Vagina (tissue), 2 donors: ENCODE results near the gene BTBD8. TPM values are rescaled to one million over a fixed set of nuclear protein-coding genes. Genes with fewer than 3 reads are reported as not detected.

Experiments used
- DNase-seq, 2 donors: peaks; one replicate each; pipeline ENCODE4 v3.0.0-alpha.2; 2017; ENCODE audit errors: extremely low spot score in 2 of 2
- H3K27ac ChIP-seq: fragments of 200-600 bp; sonication (generic); one replicate; pipeline ENCODE4 v1.5.1; 2019
- H3K27me3 ChIP-seq: fragments of 200-600 bp; sonication (generic); one replicate; pipeline ENCODE4 v1.5.1; 2019
- H3K36me3 ChIP-seq, 2 donors: fragments of 200-600 bp; sonication (generic); one replicate each; pipeline ENCODE4 v1.5.1; 2017 to 2019
- H3K4me1 ChIP-seq: fragments of 200-600 bp; sonication (generic); one replicate; pipeline ENCODE4 v1.5.1; 2019
- H3K4me3 ChIP-seq, 2 donors: fragments of 200-600 bp; sonication (generic); 1 replicate in 1 of 2; 2 replicates in 1 of 2; pipeline ENCODE4 v1.5.1; 2016 to 2019
- H3K9me3 ChIP-seq: fragments of 200-600 bp; sonication (generic); one replicate; pipeline ENCODE4 v1.5.1; 2019
- POLR2A ChIP-seq, 2 donors: fragments of 450-650 bp; IDR thresholded peaks; one replicate each; pipeline ENCODE4 v1.6.1; 2017; ENCODE audit warnings: antibody characterized with exemption in 2 of 2, mild to moderate bottlenecking in 2 of 2, moderate library complexity in 2 of 2
- POLR2AphosphoS5 ChIP-seq, 2 donors: sonication (generic); formaldehyde crosslinking; IDR thresholded peaks; one replicate each; pipeline ENCODE4 v1.9.0; 2017; ENCODE audit warnings: antibody characterized with exemption in 2 of 2, mild to moderate bottlenecking in 2 of 2, low read depth in 1 of 2; ENCODE audit not compliant: insufficient read depth in 1 of 2
- intact Hi-C: fragments of 100-400 bp; cut with DNase I; formaldehyde crosslinking; loops from one replicate; pipeline ENCODE4 v1.15.1; 2023
- total RNA-seq: library from RNA; depleted of rRNA; stranded (reverse); fragments of >200 nt; gene quantifications from one replicate; pipeline ENCODE4 v1.2.3, GENCODE V29; 2016
- TF ChIP-seq, protein P1 (sequence below), 3 experiments: fragments of 450-650 bp in 2 of 3; fragments of 200-600 bp in 1 of 3; sonication (generic) in 1 of 3; IDR thresholded peaks; one replicate each; pipeline ENCODE4 v1.5.1; 2017 to 2019; ENCODE audit warnings: antibody characterized with exemption in 3 of 3, mild to moderate bottlenecking in 2 of 3, moderate library complexity in 2 of 3

The BTBD8 gene
- total RNA-seq, 1 donor from 2014 or later: 6.1 TPM

DNA sequence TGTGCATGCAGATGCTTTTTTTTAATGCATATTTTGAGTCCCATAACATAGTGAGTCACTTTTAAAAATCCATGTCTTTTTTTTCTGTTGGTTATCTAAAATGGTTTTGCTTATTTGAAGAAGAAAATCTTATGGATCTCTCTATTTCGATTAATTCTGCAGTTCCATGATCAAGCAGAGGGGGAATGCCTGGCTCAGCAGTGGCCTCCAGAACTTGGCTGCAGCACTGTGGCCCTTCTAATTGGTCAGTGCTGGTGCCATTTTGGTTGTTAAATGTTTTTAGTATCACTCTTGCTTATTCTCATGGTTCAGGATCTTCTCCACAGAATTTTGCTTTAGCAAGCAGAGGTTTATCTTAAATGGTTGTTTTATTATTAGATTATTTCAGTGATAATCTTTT is 39.2 kb upstream of the BTBD8 start:
- Histone ChIP-seq H3K27ac (no peak overlapping the region), H3K4me3 (no peak overlapping the region), H3K36me3 (no peaks in the 10 kb centered on the region), H3K27me3 (no peaks in the 10 kb centered on the region), H3K4me1 (no peaks in the 10 kb centered on the region), H3K9me3 (no peaks in the 10 kb centered on the region)
- no peak for DNase-seq
- intact Hi-C loops: no loop called here
- TF ChIP-seq POLR2A (IDR thresholded peaks at IDR 0.05) (no peak), POLR2AphosphoS5 (IDR thresholded peaks at IDR 0.05; ENCODE audit: insufficient read depth in 1 of 2, low read depth in 1 of 2) (no peak)
- TF ChIP-seq, protein P1, sequence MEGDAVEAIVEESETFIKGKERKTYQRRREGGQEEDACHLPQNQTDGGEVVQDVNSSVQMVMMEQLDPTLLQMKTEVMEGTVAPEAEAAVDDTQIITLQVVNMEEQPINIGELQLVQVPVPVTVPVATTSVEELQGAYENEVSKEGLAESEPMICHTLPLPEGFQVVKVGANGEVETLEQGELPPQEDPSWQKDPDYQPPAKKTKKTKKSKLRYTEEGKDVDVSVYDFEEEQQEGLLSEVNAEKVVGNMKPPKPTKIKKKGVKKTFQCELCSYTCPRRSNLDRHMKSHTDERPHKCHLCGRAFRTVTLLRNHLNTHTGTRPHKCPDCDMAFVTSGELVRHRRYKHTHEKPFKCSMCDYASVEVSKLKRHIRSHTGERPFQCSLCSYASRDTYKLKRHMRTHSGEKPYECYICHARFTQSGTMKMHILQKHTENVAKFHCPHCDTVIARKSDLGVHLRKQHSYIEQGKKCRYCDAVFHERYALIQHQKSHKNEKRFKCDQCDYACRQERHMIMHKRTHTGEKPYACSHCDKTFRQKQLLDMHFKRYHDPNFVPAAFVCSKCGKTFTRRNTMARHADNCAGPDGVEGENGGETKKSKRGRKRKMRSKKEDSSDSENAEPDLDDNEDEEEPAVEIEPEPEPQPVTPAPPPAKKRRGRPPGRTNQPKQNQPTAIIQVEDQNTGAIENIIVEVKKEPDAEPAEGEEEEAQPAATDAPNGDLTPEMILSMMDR (IDR thresholded peaks at IDR 0.05): no peak

DNA sequence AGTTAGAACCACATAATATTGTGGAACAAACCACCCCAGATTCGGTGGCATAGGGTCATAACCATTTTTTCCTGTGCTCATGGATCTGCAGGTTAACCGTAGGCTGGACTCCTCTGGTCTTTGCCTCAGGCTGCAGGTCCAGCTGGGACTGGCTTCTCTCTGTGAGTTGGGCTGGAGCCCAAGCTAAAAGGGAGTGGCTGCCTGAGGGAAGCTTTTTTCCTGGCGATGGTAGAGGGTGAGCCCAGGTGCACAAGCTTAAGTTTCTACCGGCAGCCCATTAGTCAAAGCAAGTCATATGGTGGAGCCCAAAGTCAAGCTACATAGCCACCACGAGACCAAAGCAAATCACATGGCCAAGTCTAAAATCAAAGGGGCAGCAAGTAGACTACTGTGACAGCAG is 36.5 kb upstream of the BTBD8 start:
- Histone ChIP-seq H3K9me3 (no peaks in the 10 kb centered on the region), H3K36me3 (no peaks in the 10 kb centered on the region), H3K27me3 (no peaks in the 10 kb centered on the region), H3K4me3 (no peak overlapping the region), H3K27ac (no peak overlapping the region), H3K4me1 (no peaks in the 10 kb centered on the region)
- TF ChIP-seq POLR2AphosphoS5 (IDR thresholded peaks at IDR 0.05; ENCODE audit: insufficient read depth in 1 of 2, low read depth in 1 of 2) (no peak), POLR2A (IDR thresholded peaks at IDR 0.05) (no peak)
- TF ChIP-seq, protein P1 (IDR thresholded peaks at IDR 0.05): no peak
- no peak for DNase-seq
- intact Hi-C loops: no loop called here

- no peak overlapping the region for H3K4me3 ChIP-seq
- H3K27ac ChIP-seq: no peak overlapping the region
- no peaks in the 10 kb centered on the region for H3K36me3 ChIP-seq
- no peaks in the 10 kb centered on the region for H3K9me3 ChIP-seq
- no peak for TF ChIP-seq POLR2AphosphoS5 (IDR thresholded peaks at IDR 0.05; ENCODE audit: insufficient read depth in 1 of 2, low read depth in 1 of 2)
- TF ChIP-seq, protein P1 (IDR thresholded peaks at IDR 0.05): no peak
- no peak for TF ChIP-seq POLR2A (IDR thresholded peaks at IDR 0.05)
- no peak for DNase-seq
- no peaks in the 10 kb centered on the region for H3K4me1 ChIP-seq
- intact Hi-C loops: no loop called here
- H3K27me3 ChIP-seq: no peaks in the 10 kb centered on the region
Observed at GRCh38 chr1:92045766-92046495, 34.2 kb upstream of the BTBD8 start.

DNA sequence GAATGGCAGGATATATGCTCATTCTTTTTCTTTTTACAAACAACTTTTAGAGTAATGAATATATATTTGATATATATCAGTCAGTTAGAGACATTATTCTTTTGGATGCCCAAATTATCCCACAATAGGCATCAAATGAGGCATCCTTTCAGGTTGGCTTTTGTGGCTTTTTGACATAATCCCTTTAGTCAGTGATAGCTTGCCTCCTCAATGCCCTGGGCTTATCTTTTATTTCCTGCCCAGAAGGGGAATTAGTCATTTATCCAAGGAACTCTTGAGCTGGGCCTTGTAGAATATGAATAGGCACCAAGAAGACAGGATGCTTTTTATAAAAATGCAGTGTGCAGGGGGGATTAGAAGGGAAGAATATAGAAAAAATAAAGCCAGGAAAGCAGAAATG is 28.2 kb upstream of the BTBD8 start:
- no peak for DNase-seq
- Histone ChIP-seq H3K4me1 (no peaks in the 10 kb centered on the region), H3K27me3 (no peaks in the 10 kb centered on the region), H3K36me3 (no peaks in the 10 kb centered on the region), H3K27ac (no peak overlapping the region), H3K4me3 (no peak overlapping the region), H3K9me3 (no peaks in the 10 kb centered on the region)
- TF ChIP-seq, protein P1 (IDR thresholded peaks at IDR 0.05): no peak
- no peak for TF ChIP-seq POLR2AphosphoS5 (IDR thresholded peaks at IDR 0.05; ENCODE audit: insufficient read depth in 1 of 2, low read depth in 1 of 2)
- no peak for TF ChIP-seq POLR2A (IDR thresholded peaks at IDR 0.05)
- intact Hi-C loops: no loop called here

DNA sequence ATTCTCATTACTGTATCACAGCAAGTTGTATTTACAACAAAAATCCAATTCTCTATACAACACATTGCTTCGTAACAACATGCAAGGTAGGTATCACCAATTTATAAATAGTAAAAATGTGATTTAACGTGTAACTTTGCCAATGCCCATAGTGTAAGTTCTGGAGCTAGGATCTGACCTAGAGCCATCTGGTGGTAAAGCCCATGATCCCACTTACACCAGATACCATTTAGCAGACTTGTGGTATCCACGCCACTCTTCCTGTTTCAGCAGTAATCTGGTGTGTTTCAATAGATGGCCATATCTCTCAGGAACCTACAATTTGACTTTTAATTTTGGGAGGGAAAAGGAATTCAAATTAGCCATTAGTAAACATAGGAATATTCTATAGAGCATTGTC is 15.1 kb upstream of the BTBD8 start:
- no peaks in the 10 kb centered on the region for H3K27me3 ChIP-seq
- no peaks in the 10 kb centered on the region for H3K36me3 ChIP-seq
- TF ChIP-seq POLR2AphosphoS5 (IDR thresholded peaks at IDR 0.05; ENCODE audit: insufficient read depth in 1 of 2, low read depth in 1 of 2): no peak
- TF ChIP-seq, protein P1 (IDR thresholded peaks at IDR 0.05): no peak
- TF ChIP-seq POLR2A (IDR thresholded peaks at IDR 0.05): no peak
- H3K9me3 ChIP-seq: no peaks in the 10 kb centered on the region
- H3K27ac ChIP-seq: no peak overlapping the region
- intact Hi-C loops: no loop called here
- H3K4me3 ChIP-seq: no peak overlapping the region
- H3K4me1 ChIP-seq: no peaks in the 10 kb centered on the region
- no peak for DNase-seq
